Measurements from ENCODE around the gene SPINK5.
A peak's percentile ranks its signal among the peaks of the same experiment; 100 is the strongest.

SPINK5 gene

DNA sequence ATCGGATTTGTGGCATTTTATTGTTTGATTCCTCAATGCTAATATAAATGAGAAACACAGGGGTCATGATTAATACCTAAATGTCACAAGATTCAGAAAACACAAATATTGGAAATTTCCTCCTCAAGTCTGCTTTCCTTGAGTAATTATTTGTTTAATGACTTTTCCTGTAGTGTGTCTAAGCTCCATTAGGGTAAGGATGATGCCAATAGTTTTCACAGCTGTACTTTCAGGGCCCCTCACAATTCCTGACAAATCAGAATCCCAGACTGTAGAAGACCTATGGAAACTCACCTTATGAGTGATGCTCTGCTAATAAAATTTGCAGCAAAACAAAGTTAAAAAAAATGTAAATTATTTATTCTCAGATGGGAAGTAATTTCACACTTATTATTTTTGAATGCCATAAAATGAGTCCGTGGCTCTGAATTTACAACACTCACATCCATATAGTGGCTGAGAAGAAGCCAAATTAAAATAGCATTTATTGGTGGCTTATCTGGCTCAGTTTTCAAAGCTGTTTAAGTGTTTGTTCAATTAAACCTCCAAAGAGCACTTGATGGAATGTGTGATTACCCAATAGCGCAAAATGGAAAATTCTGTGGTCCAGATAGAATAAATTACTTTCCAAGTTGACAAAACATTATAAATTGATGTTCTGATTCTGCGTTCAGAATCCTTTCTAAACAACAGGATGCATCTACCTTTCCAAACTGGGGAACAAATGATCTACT, 102.9 kb downstream of the SPINK5 start:
- TF ChIP-seq, protein P1, sequence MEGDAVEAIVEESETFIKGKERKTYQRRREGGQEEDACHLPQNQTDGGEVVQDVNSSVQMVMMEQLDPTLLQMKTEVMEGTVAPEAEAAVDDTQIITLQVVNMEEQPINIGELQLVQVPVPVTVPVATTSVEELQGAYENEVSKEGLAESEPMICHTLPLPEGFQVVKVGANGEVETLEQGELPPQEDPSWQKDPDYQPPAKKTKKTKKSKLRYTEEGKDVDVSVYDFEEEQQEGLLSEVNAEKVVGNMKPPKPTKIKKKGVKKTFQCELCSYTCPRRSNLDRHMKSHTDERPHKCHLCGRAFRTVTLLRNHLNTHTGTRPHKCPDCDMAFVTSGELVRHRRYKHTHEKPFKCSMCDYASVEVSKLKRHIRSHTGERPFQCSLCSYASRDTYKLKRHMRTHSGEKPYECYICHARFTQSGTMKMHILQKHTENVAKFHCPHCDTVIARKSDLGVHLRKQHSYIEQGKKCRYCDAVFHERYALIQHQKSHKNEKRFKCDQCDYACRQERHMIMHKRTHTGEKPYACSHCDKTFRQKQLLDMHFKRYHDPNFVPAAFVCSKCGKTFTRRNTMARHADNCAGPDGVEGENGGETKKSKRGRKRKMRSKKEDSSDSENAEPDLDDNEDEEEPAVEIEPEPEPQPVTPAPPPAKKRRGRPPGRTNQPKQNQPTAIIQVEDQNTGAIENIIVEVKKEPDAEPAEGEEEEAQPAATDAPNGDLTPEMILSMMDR (IDR thresholded peaks at IDR 0.05; ENCODE audit: low read depth, low read length, missing control alignments) = no peak
- no peak for DNase-seq (ENCODE audit: extremely low read depth, low read depth)
- H3K4me3 ChIP-seq (replicated peaks; ENCODE audit: low read depth, low read length) = no peak overlapping the region

DNA sequence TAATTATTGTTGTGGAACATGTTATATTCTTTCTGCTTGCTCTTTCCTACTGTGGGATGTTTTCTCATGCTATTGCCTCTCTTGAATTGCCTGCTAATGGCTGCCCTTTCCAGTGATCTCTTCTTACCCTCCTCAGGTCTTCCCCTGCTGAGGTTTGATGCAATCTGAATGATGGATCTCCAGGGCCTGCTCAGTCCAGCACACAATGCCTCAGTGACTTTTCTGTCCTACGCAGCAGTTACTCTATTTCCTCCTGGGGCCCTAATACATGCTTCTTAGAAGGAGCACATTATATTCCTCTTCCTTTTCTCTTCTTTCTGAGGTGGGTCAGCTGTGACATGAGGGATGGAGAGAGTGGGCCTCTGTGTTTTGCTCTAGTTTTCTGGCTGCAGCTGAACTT, 104.5 kb downstream of the SPINK5 start, which contains the start of gene SPINK14:
TSS of gene SPINK14 (plus strand) at position 301 of the 400 bp plus-strand sequence. CDS start 1,187 bp downstream, outside the sequence.
- no peak within 1 kb of the TSS for H3K4me3 ChIP-seq (replicated peaks; ENCODE audit: low read depth, low read length)
- TF ChIP-seq, protein P1 (IDR thresholded peaks at IDR 0.05; ENCODE audit: low read depth, low read length, missing control alignments) = no peak
- no peak for DNase-seq (ENCODE audit: extremely low read depth, low read depth)

DNA sequence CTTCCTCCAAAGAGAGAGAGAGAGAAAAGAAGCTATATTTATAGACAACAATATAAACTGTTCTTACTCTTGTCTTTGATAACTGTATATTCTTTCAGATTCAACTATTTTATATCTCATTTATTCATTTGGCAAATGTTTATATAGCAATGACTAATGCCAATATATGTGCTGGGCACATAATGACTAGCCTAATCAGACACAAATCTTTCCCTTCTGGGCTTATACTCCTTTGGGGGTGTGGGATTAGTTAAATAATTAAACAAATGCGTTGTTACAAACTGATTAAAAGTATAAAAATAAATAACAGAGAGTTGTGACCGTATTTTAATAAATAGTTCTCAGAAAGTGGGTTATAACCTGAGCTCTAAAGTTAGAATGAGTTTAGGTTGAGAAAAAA, 108.6 kb downstream of the SPINK5 start:
- DNase-seq (ENCODE audit: extremely low read depth, low read depth) = no peak
- TF ChIP-seq, protein P1 (IDR thresholded peaks at IDR 0.05; ENCODE audit: low read depth, low read length, missing control alignments) = no peak
- no peak overlapping the region for H3K4me3 ChIP-seq (replicated peaks; ENCODE audit: low read depth, low read length)

DNA sequence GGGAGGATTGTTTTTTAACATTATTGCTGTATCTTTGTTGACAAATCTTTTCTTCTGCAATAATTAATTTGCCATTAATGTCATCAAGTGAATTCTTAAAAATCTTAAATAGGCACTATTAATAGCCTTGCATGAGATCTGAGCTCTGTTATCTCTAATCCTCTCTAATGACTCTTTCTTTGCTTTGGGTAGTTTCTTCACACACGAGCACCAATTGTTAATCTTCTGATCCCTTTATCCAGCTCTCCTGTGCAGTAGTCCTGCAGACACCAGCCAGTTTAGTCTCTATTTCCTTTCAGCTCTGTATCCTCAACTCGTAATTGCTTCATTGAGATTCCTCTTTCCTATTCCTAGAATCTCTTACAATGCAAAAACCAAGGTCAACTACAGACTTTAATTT, 112.7 kb downstream of the SPINK5 start:
- DNase-seq (ENCODE audit: extremely low read depth, low read depth) = no peak
- TF ChIP-seq, protein P1 (IDR thresholded peaks at IDR 0.05; ENCODE audit: low read depth, low read length, missing control alignments) = no peak
- H3K4me3 ChIP-seq (replicated peaks; ENCODE audit: low read depth, low read length) = no peak overlapping the region

DNA sequence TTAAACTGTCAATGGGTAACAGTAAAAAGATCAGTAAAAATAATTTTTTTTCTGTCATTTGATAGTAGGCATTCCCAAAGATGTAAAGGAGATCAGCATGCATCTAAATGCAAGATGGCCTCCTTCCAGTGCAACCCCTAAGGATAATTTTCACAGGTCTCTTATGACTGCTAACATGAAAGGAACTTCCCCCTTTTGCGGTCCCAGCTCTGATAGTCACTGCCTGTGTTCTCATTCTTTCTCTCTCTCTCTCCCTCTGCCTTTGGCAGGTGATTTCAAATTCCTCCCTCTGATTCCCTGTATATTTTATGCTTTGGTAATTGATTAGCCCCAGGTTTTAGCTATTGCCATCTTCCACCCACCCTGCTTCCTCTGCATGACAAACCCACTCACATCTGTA, 113.4 kb downstream of the SPINK5 start:
- DNase-seq (ENCODE audit: extremely low read depth, low read depth) = no peak
- TF ChIP-seq, protein P1 (IDR thresholded peaks at IDR 0.05; ENCODE audit: low read depth, low read length, missing control alignments) = no peak

DNA sequence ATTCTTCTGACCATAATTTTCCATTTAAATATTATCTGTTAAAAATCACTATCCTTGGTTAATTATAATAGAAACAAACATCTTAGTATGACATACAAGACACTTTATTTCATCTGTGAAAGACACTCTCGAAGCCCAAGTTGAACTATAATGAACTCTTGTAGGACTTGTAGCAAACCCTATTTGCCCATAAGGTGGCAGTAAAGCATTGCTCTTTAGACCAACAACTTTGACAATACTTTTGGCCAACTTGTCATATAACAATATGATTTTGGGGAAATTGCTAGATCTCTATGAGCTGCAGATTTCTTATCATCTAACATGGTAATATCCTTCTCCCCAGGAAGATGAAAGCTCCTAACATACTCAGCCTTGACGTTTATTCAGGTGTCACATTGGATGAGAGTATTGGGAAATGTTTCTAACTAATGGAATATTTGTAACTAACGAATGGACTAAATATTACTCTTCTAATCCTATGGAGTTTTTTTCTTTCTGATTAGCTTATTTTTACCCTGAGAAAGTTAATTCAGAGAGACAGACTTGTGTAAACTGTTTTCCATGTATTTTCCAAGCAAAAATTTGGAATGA, 115.5 kb downstream of the SPINK5 start:
- H3K4me3 ChIP-seq (replicated peaks; ENCODE audit: low read depth, low read length) = no peak overlapping the region
- DNase-seq (ENCODE audit: extremely low read depth, low read depth) = peak; percentile 15
- TF ChIP-seq, protein P1 (IDR thresholded peaks at IDR 0.05; ENCODE audit: low read depth, low read length, missing control alignments) = peak; percentile 39

More for the DNA sequence above, 113.4 kb downstream of the SPINK5 start:
- no peak overlapping the region for H3K4me3 ChIP-seq (replicated peaks; ENCODE audit: low read depth, low read length)
